NCI-H82 (cell line): ENCODE data around the gene MYBBP1A.

Experiments used
- DNase-seq: peaks from one replicate; lab custom pipeline; 2025; lab: John Stamatoyannopoulos, UW

Gene MYBBP1A

DNA sequence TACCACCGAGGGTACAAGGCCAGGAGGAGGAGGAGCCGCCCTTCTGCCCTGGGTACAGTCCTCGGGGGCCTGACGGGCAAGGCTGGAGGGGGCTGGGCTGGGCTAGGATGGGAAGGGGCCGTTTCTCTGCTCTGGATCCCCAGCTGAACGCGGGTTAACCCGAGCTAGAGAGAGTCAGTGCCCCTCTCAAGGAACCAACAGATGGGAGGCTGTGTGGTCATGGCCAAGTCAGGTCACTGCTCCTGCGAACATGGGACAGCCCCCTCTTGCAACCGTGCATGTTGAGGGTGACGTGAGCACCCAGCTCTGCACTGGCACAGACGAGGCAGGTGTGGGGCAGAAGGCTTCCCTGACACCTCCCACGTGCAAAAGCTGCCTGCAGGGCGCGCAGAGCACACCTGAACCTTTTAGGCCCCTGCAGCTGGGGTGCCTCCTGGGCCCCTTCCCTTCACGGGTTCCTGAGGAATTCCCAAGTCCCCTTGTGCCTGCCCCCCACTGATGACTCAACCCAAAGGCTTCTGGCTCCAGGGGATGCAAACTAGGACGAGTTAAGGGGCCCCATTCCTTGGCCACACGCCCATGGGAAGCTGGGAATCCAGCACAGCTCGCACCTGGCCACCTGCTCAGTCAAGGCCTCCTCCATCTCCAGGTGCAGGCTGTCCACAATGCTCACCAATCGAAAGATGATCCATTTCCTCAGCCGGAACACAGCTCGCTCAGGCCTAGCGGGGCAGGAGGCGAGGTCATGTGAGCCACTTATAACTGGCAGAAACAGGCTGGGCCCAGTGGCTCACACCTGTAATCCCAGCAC lies 6.3 kb downstream of the MYBBP1A start:
- no peak for DNase-seq

DNA sequence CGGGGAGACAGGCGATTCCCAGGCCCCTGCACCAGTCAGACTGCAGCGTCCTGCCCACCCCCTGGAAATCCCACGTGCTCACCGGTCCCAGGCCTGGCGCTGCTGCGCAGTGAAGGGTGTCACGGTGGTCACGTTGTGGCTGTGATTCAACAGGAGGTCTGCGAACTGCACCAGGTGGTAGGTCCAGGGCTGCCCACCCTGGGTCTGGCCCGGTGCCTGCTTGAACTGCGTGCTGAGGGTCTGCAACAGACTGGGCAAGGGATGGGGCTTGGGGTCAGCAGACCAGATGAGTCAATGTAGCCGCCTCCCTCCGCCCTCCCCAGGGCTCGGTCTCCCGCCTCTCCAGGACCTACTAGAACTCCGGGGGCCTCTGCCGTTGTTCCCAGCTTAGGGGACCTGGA lies 7.1 kb downstream of the MYBBP1A start:
- no peak for DNase-seq

DNA sequence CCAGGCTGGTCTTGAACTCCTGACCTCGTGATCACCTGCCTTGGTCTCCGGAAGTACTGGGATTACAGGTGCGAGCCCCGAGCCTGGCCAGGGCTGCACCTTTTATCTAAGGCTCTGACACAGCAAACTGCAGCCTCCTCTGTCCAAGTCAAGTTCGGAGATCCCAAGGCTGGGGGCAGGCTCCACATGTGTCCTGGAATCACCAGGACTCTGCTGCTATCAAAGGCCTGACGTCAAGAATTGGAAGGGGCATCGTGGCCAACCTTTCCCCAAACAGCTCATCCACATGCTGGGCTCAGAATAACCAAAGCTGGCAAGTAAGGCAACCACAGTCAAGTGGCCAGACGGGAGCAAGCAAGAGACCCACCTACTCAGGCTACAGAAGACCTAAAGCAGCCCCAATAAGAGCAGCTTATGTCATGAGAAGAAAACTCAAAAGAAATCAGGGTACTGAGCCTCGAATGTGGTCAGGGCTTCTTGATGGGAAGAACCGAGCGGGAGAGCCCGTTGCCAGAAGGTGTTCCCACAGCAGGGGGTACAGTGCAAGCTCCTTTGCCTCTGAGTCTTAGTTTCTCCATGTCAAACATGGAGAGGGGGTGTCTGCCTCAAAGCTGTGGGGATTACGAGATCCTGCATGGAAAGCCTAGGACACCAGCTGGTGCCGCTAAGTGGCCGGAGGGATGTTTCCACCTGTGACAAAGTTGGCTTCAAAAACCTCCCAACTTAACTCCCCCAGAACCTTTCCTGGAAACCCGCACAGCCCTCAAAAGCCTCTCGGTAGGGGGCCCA lies 7.9 kb downstream of the MYBBP1A start:
- no peak for DNase-seq

DNA sequence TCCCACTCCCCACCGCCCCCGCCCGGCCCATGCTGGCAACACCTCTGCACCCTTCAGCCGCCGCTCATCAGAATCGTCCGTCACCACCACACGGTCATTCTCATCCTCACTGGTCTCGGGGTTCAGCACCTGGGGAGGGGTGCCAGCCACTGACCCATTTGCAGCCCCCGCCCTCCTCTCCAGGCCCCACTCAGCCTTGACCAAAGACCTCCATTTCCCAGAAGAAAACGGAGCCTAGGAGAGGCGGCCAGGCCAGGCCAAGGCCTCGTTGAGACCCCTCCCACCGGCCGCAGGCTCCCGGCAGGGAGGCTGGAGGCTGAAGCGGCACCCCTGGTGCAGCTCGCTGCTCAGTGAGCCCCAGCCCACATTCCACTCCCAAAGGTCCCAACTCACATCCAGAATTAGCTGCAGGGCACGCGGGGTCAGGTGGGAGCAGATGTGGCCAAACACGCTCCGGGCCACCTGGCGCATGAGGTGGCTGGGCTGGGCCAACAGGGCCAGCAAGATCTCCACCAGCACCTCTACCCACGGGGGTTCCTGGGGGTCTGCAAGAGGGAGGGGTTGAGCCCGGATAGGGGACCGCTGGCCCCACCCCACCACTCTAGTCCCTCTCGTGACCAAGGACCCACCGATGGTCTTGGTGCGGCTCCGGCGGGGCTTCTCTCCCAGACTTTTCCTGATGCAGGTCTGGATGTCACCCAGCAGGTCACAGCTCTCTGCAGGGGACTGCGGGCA lies 9.8 kb downstream of the MYBBP1A start:
- DNase-seq: no peak

DNA sequence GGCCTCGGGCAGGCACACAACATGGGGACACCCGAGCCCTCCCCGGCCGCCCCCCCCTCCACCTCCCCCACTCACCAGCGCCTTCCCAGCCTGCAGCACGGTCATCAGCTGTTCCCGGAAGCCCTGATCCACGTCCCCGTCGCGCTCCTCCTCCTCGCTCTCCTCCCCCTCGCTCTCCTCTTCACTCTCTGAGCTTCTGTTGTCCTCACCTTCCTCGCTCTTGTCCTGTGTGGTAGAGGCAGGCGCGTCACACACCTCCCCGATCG lies 10.3 kb downstream of the MYBBP1A start:
- DNase-seq: no peak

DNA sequence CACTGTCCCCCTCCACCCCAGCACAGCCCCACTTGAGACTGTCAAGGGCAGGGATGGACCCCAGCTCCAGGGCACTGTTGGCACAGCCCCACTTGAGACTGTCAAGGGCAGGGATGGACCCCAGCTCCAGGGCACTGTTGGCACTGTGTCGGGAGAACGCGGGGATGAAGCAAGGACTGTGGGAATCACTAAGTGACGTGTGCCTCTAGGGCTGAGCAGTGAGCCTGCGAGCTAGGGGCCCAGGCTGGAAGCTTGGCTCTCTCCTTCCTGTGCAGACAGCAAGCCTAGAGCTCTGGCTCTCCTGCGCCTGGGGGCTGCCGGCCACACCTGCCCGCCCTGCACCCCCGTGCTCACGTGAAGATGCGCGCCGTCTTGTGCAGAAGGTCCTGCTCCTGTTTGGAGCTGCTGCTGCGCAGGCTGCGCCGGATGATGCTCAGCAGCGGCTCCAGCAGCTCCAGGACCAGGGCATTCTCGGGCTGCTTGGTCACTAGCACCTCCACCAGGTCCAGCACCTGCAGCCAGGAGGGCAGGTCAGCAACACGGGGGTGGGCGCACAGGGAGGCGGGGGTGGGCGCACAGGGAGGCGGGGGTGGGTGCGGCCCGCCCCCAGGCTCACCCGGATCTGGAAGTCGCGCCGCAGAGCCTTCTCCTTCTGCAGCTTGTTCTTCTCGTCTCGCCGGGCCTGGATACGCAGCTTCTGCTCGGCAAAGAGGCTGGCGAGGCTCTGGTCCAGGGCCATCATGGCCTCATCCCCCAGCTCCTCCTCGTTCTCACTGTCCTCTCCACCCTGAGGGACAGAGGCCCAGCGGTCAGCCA lies 10.8 kb downstream of the MYBBP1A start:
- DNase-seq: no peak

DNA sequence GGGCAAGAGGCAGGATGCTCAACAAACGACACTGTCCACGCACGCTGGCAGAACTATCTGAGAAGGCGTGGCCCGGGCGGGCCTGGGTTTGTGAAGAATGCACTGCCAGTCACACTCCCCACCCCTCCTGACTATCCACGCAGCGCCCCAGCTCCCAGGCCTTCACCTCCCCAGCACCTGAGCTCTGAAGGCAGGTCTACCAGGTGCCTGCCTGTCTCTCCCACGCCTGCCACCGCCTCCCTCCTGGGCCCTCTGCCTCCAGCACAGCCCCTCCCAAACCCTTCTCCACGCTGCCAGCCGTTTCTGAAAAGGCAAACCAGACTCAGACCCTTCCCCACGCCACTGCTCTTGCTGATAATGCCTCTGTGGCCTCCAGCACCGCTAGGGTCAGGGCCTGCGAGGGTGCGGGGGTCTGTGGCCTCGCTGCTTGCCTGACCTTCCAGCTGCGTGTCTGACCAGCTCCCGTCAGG lies 11.6 kb downstream of the MYBBP1A start:
- no peak for DNase-seq

DNA sequence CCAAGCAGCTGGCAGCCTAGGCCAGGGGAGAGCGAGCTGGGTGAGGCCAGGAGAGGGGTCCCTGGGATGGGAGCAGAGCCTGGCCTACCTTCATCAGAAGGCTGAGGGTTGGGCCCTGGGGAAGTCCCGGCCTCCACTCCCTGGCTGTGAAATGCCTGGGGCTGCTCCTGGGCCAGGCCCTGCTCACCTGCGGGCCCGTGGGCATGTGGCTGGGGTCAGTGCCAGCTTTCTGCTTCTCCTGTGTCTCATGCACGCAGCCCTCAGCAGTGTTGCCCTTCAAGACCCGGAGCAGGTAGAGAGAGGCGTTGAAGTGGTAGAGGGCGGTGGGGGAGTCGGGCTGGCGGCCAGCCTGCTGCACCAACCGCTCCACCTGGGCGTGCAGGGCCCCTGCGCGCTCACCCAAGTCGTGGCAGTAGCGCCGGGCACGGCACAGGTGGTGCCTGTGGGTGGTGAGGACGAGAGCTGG lies 12.4 kb downstream of the MYBBP1A start:
- DNase-seq: no peak

DNA sequence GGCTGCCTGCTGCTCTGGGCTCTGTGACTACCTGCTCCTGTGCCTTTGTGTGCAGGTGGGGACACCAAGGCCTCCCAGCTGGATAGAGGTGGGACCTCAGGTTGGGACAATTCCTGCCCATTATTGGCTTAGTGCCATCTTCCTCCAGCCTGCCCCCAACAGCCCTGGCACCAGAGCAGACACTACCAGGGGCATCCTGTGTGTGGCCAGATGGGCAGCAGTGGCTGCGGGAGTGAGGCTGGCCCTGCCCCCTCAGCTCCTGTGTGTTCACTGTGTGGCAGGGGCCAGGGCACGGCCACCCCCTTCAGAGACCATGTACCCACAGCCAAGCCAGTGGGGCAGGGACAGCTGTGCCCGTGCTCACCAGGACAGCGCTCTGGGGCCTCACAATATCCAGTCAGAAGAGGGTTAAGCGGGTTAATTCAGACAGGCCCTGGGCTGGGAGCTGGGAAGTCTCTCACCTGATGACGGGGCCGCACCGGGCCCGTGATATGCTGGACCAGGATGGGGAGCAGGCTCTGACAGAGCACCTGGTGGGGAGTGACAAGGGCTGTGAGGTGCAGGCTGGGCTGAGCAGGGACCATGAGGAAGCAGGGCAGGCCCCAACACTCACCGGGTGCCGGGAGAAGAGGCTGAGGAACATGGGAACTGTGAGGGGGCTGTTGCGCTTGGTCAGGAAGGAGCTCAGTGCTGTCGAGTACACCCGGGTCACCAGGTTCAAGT lies 13.0 kb downstream of the MYBBP1A start:
- DNase-seq: no peak

DNA sequence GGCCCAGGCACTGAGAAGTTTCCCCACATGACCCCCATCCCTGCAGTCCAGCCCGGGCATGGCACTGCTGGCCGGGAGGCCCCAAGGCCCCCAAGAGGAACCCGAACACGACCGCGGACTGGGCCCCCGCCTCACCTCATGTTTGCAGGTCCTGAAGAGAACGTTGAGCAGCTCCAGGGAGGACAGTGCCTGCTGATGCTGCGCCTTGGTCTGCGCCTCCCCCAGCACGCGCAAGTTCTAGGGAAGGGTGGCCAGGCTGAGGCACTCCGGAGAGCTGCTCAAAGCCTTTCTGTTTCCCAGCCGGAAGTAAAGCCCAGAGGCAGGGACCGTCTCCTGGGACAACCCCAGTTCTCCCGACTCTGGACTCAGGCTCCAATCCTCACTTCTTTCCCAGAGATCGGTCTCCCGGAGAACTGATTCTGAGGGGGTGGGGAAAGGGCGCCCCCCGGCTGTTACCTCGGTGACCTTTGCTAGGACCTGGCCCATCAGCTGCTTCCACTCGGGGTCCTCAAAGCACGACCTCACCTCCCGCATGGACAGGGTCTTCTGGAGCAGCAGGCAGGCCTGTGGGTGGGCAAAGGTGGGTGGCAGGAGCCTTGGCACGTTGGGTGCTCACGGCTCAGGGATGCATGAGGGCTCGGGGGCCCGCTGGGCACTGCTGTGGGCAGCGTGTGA lies 13.7 kb downstream of the MYBBP1A start:
- no peak for DNase-seq

DNA sequence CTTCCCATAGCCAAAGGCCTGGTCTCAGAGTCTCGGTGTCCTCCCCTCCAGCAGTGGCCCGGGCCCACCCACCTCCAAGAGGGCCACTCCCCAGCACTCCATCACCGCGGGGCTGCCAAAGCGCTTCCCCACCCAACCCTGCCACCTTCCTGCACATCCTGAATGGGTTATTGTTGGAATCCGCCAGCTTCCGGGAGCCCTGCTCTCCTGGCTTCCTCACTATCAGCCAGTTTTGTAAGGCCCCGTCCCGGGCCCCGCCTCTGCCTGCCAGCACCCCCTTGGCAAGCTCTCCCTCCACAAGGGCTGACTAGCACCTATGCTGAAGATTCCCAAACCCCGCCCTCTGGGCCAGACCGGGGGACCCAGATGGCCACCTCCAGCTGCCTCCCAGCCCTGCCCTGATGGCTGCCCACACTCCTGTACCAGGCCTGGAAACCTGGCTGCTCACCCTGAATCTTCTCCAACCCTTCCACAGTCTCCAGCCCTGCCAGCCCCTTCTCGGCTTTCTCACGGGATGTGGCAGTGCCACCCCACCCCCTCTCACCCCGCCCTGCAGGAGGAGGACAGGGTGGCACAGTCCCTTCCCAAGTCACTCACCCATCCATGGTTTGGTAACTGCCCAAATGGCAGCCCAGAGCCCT lies 14.4 kb downstream of the MYBBP1A start:
- DNase-seq: no peak

DNA sequence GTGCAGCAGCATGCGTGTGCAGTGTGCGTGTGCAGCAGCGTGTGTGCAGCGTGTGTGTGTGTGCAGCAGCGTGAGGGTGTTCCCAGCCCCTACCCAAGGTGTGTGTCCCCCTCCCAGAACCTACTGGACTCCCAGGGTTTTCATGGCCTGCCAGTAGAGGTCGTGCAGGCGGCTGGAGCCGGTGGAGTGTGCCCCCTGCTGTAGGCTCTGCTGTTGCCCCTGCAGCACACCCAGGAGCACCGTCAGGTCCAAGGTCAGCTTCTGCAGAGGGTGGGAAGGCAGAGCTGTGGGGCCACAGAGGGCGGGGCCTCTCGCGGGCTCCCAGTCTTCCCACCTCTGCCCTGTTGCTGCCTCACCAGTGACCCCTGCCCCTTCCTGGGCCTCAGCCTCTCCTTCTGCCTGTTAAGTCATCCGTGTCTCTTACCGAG lies 14.9 kb downstream of the MYBBP1A start:
- peak; percentile 35 for DNase-seq

DNA sequence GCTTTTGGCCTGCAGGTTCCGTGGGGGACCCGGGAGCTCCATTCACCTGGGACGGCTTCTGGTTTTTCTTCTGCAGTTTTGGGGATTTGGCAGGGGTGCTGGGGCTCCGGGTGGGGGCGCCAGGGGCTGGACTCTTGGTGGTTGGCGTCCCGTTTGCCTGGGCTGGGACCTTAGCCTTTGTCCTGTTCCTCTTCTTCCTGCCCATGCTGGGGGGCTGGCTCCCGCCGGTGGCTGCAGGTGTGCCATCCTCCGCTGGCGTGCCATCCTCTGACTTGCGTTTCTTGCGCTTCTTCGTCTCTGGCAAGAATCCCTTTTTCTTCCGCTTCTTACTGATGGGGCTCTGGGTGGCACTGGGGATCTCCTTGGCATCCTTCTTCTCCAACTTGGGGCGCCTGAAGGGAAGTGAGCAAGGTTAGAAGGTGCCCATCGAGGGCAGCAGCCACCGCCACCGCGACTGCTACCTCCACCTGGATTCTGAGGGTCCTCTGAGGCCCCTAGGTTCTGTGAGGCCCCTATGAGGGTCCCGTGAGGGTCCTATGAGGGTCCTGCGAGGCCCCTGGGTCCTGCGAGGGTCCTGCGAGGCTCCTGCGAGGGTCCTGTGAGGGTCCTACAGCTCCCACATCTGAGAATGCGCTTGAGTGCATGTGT lies 15.5 kb downstream of the MYBBP1A start:
- DNase-seq: no peak

DNA sequence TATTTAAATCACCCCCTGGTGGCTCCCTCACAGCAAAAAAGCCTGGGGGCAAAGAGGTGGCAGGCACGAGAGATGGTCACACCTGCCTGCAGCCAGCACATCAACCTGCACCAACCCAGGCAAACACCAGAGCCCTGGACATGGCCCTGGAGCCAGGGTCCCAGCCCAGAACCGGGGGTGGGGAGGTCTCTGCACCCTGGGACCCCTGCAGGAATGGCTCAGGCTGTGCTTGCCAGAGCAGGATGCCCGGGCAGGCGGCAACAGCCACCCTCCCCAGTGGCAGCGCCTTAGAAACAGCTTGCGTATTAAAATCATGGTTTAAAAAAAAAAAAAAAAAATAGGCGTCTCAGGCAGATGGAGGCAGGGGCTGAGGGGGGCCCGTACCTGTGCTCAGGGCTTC lies 16.2 kb downstream of the MYBBP1A start:
- DNase-seq: no peak

DNA sequence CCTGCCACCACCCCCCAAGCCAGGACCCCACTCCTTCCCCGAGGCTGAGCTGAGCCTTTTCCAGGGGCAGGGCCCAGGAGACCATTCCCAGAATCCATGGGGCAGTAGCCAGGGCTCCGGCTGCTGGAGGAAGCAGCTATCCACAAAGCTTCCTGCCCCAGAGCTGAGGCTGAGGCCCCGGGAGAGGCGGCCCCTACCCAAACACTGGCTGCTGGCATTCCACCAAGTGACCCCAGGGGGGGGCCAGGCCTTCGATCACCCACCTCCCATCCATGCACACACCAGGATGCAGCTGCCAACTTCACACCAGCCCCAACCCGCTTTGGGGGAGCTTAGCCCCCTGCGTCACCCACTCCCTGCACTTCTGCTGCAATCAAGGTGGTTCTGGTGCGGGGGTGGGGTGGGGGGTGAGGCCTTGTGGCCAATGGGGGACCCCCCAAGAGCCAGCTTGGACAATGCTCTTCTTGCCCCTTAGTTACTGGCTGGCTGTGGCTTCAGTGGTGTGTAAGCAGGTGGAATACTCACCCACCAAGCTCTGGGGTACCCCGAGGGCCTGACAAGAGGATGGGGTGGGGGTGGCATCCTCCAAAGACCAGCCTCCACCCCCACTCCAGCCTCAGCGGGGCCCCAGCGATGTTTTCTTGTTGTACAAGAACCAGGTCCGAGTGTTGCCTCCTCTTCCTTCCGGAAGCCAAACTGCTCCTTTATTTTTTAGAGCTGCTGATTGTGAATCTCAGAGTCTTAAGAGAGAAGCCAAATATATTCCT lies 16.8 kb downstream of the MYBBP1A start:
- no peak for DNase-seq

DNA sequence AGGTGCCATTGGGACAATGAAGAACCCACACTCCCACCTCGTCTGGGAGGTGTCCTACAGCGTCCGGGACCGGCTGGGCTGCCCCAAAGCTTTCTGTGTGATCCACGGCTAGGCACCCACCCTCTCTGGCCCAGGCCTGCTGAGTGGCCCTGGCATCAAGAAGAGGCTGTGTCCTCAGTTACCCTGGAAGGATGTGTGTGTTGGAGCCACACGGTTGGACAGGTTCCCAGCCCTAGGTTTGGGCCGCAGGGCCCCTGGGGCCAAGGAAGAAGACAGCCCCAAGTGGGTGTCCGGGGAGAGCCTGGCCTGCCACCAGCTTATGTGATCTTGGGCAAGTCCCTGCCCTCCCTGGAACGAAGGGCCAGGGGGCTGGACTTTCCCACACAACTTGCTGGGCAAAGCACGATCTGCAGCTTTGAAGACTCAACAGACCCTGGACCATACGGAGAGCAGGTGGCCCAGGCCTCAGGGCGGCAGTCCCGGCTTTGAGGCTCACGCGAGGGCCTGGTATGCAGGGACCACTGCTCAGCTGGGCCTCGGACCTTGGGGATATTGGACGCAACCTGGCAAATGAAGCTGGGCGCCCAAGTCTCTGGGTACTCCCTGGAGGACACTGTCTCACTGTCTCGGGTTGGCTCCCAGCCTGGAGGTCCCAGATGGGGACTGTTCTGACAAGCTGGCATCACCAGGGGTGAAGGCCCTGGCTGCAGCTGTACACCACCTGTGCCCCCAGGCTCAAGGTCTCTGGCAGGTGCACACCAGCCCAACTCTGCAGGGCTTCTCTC lies 17.5 kb downstream of the MYBBP1A start:
- DNase-seq: no peak

DNA sequence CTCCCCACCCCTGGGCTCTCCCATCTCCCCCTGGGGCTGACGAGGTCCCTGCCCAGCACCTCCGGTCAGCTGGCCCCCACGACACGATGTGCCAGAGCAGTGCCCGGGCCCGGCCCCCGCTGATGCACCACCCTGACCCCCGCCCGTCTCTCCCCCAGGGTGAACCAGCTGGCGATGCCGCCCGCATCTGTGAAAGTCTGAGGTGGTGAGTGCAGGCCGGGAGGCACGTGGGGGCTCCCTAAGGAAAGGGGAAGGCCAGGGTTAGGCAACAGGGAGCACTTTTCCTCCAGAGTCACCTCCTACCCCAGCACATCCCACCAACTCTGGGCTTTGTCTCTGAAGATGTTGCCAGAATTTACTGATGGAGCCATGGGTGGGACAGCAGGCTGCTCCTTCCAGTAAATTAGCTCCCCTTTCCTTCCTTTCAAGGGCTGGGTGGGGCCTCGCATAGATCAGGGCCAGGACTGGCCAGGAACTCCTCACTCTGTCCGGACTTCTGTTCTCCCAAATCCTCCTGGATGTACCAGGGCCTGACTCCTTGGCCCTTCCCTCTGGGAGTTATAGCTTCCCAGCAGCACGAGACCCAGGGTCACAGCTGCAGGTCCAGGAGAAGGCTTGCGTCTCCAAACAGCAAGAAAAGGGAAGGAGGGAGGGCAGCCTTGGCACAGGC lies 18.3 kb downstream of the MYBBP1A start:
- peak; percentile 63 for DNase-seq
